Naive thymus-derived CD4-positive, alpha-beta T cell (primary cell): ENCODE data around the gene SYNPO2L. TPM values are rescaled to one million over a fixed set of nuclear protein-coding genes. Genes with fewer than 3 reads are reported as not detected.

Experiments used
- ATAC-seq: fragments of 150-1000 bp; cut with Tn5 transposase; 2 replicates; pipeline ENCODE4 v1.10.0; 2021; ENCODE audit warnings: mild to moderate bottlenecking, moderate library complexity
- CTCF ChIA-PET: fragments of 350-600 bp; sonication (Branson Sonifier 250); formaldehyde crosslinking; loops from one replicate; lab custom pipeline; 2021; ENCODE audit warnings: antibody characterized with exemption; lab: Charles Lee
- POLR2A ChIA-PET: fragments of 350-600 bp; sonication (Branson Sonifier 250); formaldehyde crosslinking; loops from one replicate; lab custom pipeline; 2021; ENCODE audit warnings: antibody characterized with exemption, inconsistent platforms; lab: Charles Lee
- DNase-seq, 9 donors: peaks; one replicate each; pipeline versions ENCODE4 v3.0.0 to v3.0.0-alpha.2; 2020 to 2022; ENCODE audit warnings: mixed read lengths in 1 of 9
- H3K27ac ChIP-seq: one replicate; pipeline ENCODE4 v1.7.0; 2013; ENCODE audit warnings: mild to moderate bottlenecking, low read depth, low read length, moderate library complexity
- H3K27me3 ChIP-seq, 2 donors: one replicate each; pipeline ENCODE4 v1.7.0; 2013; ENCODE audit warnings: low read length in 2 of 2, mild to moderate bottlenecking in 2 of 2, moderate library complexity in 2 of 2; ENCODE audit not compliant: control insufficient read depth in 2 of 2, insufficient read depth in 2 of 2
- H3K36me3 ChIP-seq, 3 experiments: 1 replicate in 2 of 3; 2 replicates in 1 of 3; pipeline ENCODE4 v1.7.0; 2013; ENCODE audit warnings: low read length in 3 of 3, mild to moderate bottlenecking in 3 of 3, moderate library complexity in 1 of 3; ENCODE audit not compliant: insufficient read depth in 3 of 3, control insufficient read depth in 2 of 3
- H3K4me1 ChIP-seq, 2 donors: one replicate each; pipeline ENCODE4 v1.7.0; 2013; ENCODE audit warnings: low read length in 2 of 2, mild to moderate bottlenecking in 2 of 2, moderate library complexity in 1 of 2; ENCODE audit not compliant: control insufficient read depth in 2 of 2, insufficient read depth in 2 of 2
- H3K4me3 ChIP-seq: 2 replicates; pipeline ENCODE4 v1.7.0; 2013; ENCODE audit warnings: mild to moderate bottlenecking, low read length
- H3K9me3 ChIP-seq, 3 experiments: 1 replicate in 2 of 3; 2 replicates in 1 of 3; pipeline ENCODE4 v1.7.0; 2013; ENCODE audit warnings: low read length in 3 of 3; ENCODE audit not compliant: control insufficient read depth in 2 of 3
- H3K27ac Mint-ChIP-seq, 9 donors: one replicate each; pipeline ENCODE4 v1.8.0; 2020 to 2022; ENCODE audit warnings: mixed read lengths in 9 of 9, mild to moderate bottlenecking in 8 of 9, moderate library complexity in 5 of 9, inconsistent platforms in 2 of 9
- H3K27me3 Mint-ChIP-seq, 5 donors: one replicate each; pipeline ENCODE4 v1.8.0; 2021 to 2022; ENCODE audit warnings: mixed read lengths in 5 of 5, mild to moderate bottlenecking in 1 of 5
- H3K36me3 Mint-ChIP-seq, 5 donors: one replicate each; pipeline ENCODE4 v1.8.0; 2020 to 2022; ENCODE audit warnings: mixed read lengths in 5 of 5, mild to moderate bottlenecking in 3 of 5, inconsistent platforms in 1 of 5
- H3K4me1 Mint-ChIP-seq, 7 donors: one replicate each; pipeline ENCODE4 v1.8.0; 2020 to 2022; ENCODE audit warnings: mixed read lengths in 7 of 7, mild to moderate bottlenecking in 3 of 7, inconsistent platforms in 1 of 7
- H3K4me3 Mint-ChIP-seq, 10 donors: one replicate each; pipeline ENCODE4 v1.8.0; 2020 to 2022; ENCODE audit warnings: mild to moderate bottlenecking in 10 of 10, mixed read lengths in 10 of 10, moderate library complexity in 6 of 10, inconsistent platforms in 2 of 10
- H3K9me3 Mint-ChIP-seq, 11 donors: one replicate each; pipeline ENCODE4 v1.8.0; 2020 to 2022; ENCODE audit warnings: mixed read lengths in 11 of 11, mild to moderate bottlenecking in 4 of 11, inconsistent platforms in 1 of 11, moderate library complexity in 1 of 11
- intact Hi-C, 2 donors: fragments of 100-400 bp; cut with micrococcal nuclease; formaldehyde crosslinking; loops; one replicate each; pipeline ENCODE4 v1.15.1; 2023
- polyA plus RNA-seq, 2 donors: library from polyadenylated mRNA; unstranded; fragments of 300-500 nt; fragmentation: Illumina TruSeq; gene quantifications; one replicate each; pipeline ENCODE4 v1.2.3, GENCODE V29; 2021
- total RNA-seq, 6 experiments: library from RNA in 5 of 6; stranded (reverse) in 5 of 6; gene quantifications; 1 replicate in 5 of 6; 2 replicates in 1 of 6; pipeline ENCODE4 v1.2.3 and lab custom pipeline; 2021 to 2026

SYNPO2L gene
- total and polyA plus RNA-seq, 7 experiments from 2014 or later: 0.08 to 0.12 TPM; not detected in 5

GRCh38 chr10:73644767-73645166 is 11.1 kb downstream of the SYNPO2L start:
- peak overlapping the region in 2 of 9 donors; percentile 12 to 50 for H3K27ac Mint-ChIP-seq
- H3K36me3 Mint-ChIP-seq: no peaks in the 10 kb centered on the region
- ATAC-seq: no peak
- Histone ChIP-seq H3K9me3 (no peaks in the 10 kb centered on the region), H3K4me3 (no peak overlapping the region), H3K27ac (no peak overlapping the region), H3K27me3 (no peaks in the 10 kb centered on the region), H3K4me1 (no peaks in the 10 kb centered on the region), H3K36me3 (no peaks in the 10 kb centered on the region)
- peaks cover 0 to 14% (median 14%) of the 10 kb centered on the region in 5 donors for H3K27me3 Mint-ChIP-seq
- DNase-seq: no peak
- H3K9me3 Mint-ChIP-seq: peaks cover 0 to 5% (median 0%) of the 10 kb centered on the region in 11 donors
- intact Hi-C loops: loop anchor here (1.0 to 5.0 kb wide), 5 partner anchors 18 to 380 kb away; partner anchors contain the start of gene USP54 (in 1 of the 2)
- no peak overlapping the region for H3K4me3 Mint-ChIP-seq
- ChIA-PET CTCF (interaction anchor here (0.6 to 4.4 kb wide), 11 partner anchors 10 to 1477 kb away, joined by 3 to 89 read pairs (median 4); no protein-coding TSS in a partner anchor), POLR2A (no interaction called here)
- peaks cover 0 to 17% (median 6%) of the 10 kb centered on the region in 7 donors for H3K4me1 Mint-ChIP-seq

- no peaks in the 10 kb centered on the region for H3K36me3 Mint-ChIP-seq
- peaks cover 0 to 14% (median 11%) of the 10 kb centered on the region in 5 donors for H3K27me3 Mint-ChIP-seq
- ATAC-seq: peak; percentile 82
- no peaks in the 10 kb centered on the region for H3K9me3 ChIP-seq
- no peaks in the 10 kb centered on the region for H3K36me3 ChIP-seq
- H3K27ac ChIP-seq: no peak overlapping the region
- H3K9me3 Mint-ChIP-seq: peaks cover 0 to 5% (median 0%) of the 10 kb centered on the region in 11 donors
- peak overlapping the region in 5 of 9 donors; percentile 12 to 62 (median 50) for H3K27ac Mint-ChIP-seq
- no peak overlapping the region for H3K4me3 ChIP-seq
- no peaks in the 10 kb centered on the region for H3K4me1 ChIP-seq
- no peaks in the 10 kb centered on the region for H3K27me3 ChIP-seq
- H3K4me1 Mint-ChIP-seq: peaks cover 0 to 17% (median 6%) of the 10 kb centered on the region in 7 donors
- intact Hi-C loops: loop anchor here (1.0 to 5.0 kb wide), 5 partner anchors 18 to 380 kb away; partner anchors contain the start of gene USP54 (in 1 of the 2)
- CTCF ChIA-PET: interaction anchor here (0.6 to 4.4 kb wide), 14 partner anchors 9 to 1478 kb away, joined by 3 to 89 read pairs (median 4); no protein-coding TSS in a partner anchor
- peak overlapping the region in 2 of 10 donors; percentile 34 to 35 for H3K4me3 Mint-ChIP-seq
- peak in 8 of 9 donors; percentile 33 to 70 (median 60) for DNase-seq
- POLR2A ChIA-PET: interaction anchor here (0.7 to 1.3 kb wide), 2 partner anchors 18 to 148 kb away, joined by 3 to 4 read pairs; partner anchors contain the start of gene PPP3CB
Measured at GRCh38 chr10:73644015-73644743, 11.7 kb downstream of the SYNPO2L start.

GRCh38 chr10:73643362-73643761 is 12.5 kb downstream of the SYNPO2L start:
- H3K4me1 ChIP-seq: no peaks in the 10 kb centered on the region
- no peak for ATAC-seq
- ChIA-PET CTCF (interaction anchor here (0.6 to 4.4 kb wide), 13 partner anchors 8 to 383 kb away, joined by 3 to 89 read pairs (median 4); no protein-coding TSS in a partner anchor), POLR2A (interaction anchor here (0.6 to 1.3 kb wide), 3 partner anchors 17 to 147 kb away, joined by 3 to 4 read pairs (median 3); partner anchors contain the start of gene PPP3CB)
- H3K36me3 Mint-ChIP-seq: no peaks in the 10 kb centered on the region
- H3K36me3 ChIP-seq: no peaks in the 10 kb centered on the region
- H3K9me3 Mint-ChIP-seq: peaks cover 0 to 5% (median 0%) of the 10 kb centered on the region in 11 donors
- no peak overlapping the region for H3K27ac ChIP-seq
- H3K27ac Mint-ChIP-seq: peak overlapping the region in 1 of 9 donors; percentile 48
- peaks cover 0 to 11% (median 6%) of the 10 kb centered on the region in 5 donors for H3K27me3 Mint-ChIP-seq
- H3K9me3 ChIP-seq: no peaks in the 10 kb centered on the region
- intact Hi-C loops: loop anchor here in 1 of 2 donors (5.0 kb wide), 1 partner anchor 51 kb away; the partner anchor contains the start of gene USP54
- no peak overlapping the region for H3K4me3 Mint-ChIP-seq
- H3K27me3 ChIP-seq: no peaks in the 10 kb centered on the region
- H3K4me1 Mint-ChIP-seq: peaks cover 0 to 17% (median 5%) of the 10 kb centered on the region in 7 donors
- no peak overlapping the region for H3K4me3 ChIP-seq
- DNase-seq: no peak

- peaks cover 0 to 5% (median 0%) of the 10 kb centered on the region in 11 donors for H3K9me3 Mint-ChIP-seq
- ChIA-PET CTCF (interaction anchor here (0.5 to 3.2 kb wide), 4 partner anchors 83 to 523 kb away, joined by 3 to 19 read pairs (median 4); no protein-coding TSS in a partner anchor), POLR2A (interaction anchor here (0.7 kb wide), 2 partner anchors 107 to 142 kb away, joined by 3 to 4 read pairs; no protein-coding TSS in a partner anchor)
- no peak for ATAC-seq
- H3K27me3 Mint-ChIP-seq: peaks cover 0 to 9% (median 5%) of the 10 kb centered on the region in 5 donors
- no peak within 1 kb of the TSS for H3K27ac ChIP-seq
- intact Hi-C loops: loop anchor here in 1 of 2 donors (5.0 kb wide), 1 partner anchor 49 kb away; the partner anchor contains the start of gene USP54
- no peaks in the 10 kb centered on the region for H3K27me3 ChIP-seq
- H3K4me1 ChIP-seq: no peaks in the 10 kb centered on the region
- no peaks in the 10 kb centered on the region for H3K36me3 Mint-ChIP-seq
- H3K4me3 Mint-ChIP-seq: no peak within 1 kb of the TSS
- no peak within 1 kb of the TSS for H3K4me3 ChIP-seq
- H3K27ac Mint-ChIP-seq: no peak within 1 kb of the TSS
- peaks cover 0 to 17% (median 5%) of the 10 kb centered on the region in 7 donors for H3K4me1 Mint-ChIP-seq
- H3K9me3 ChIP-seq: no peaks in the 10 kb centered on the region
- H3K36me3 ChIP-seq: no peaks in the 10 kb centered on the region
- no peak for DNase-seq
Measured at GRCh38 chr10:73641328-73642060, 14.3 kb downstream of the SYNPO2L start, which contains the start of gene MYOZ1. Gene MYOZ1 (minus strand): TSS chr10:73641474. CDS start chr10:73640017, 1,457 bp downstream.

GRCh38 chr10:73639286-73639685 is 16.5 kb downstream of the SYNPO2L start:
- Histone ChIP-seq H3K36me3 (no peaks in the 10 kb centered on the region), H3K4me3 (no peak overlapping the region), H3K4me1 (no peaks in the 10 kb centered on the region), H3K27me3 (no peaks in the 10 kb centered on the region), H3K27ac (no peak overlapping the region), H3K9me3 (no peaks in the 10 kb centered on the region)
- H3K36me3 Mint-ChIP-seq: no peaks in the 10 kb centered on the region
- CTCF ChIA-PET: interaction anchor here (0.5 to 3.2 kb wide), 2 partner anchors 104 to 109 kb away, joined by 3 to 19 read pairs; no protein-coding TSS in a partner anchor
- peaks cover 0 to 19% (median 3%) of the 10 kb centered on the region in 5 donors for H3K27me3 Mint-ChIP-seq
- no peak overlapping the region for H3K27ac Mint-ChIP-seq
- intact Hi-C loops: no loop called here
- POLR2A ChIA-PET: no interaction called here
- H3K4me3 Mint-ChIP-seq: no peak overlapping the region
- ATAC-seq: no peak
- DNase-seq: no peak
- H3K9me3 Mint-ChIP-seq: no peaks in the 10 kb centered on the region
- peaks cover 0 to 9% (median 4%) of the 10 kb centered on the region in 7 donors for H3K4me1 Mint-ChIP-seq
